B cell (primary cell): Measurements from ENCODE around the gene UBR3. TPM values are rescaled to one million over a fixed set of nuclear protein-coding genes. Genes with fewer than 3 reads are reported as not detected.

Source experiments
- ATAC-seq: fragments of 200-7000 bp; cut with Tn5 transposase; one replicate; pipeline ENCODE4 v1.10.0; 2021; ENCODE audit warnings: low read depth, mild to moderate bottlenecking, moderate number of reproducible peaks, moderate library complexity
- CTCF ChIA-PET: fragments of 350-600 bp; sonication (Branson Sonifier 250); formaldehyde crosslinking; loops from one replicate; lab custom pipeline; 2021; ENCODE audit warnings: antibody characterized with exemption, inconsistent platforms; lab: Charles Lee
- POLR2A ChIA-PET: fragments of 350-600 bp; sonication (Branson Sonifier 250); formaldehyde crosslinking; loops from one replicate; lab custom pipeline; 2021; ENCODE audit warnings: antibody characterized with exemption; lab: Charles Lee
- DNase-seq: peaks from one replicate; pipeline ENCODE4 v3.0.0; 2013
- H2AFZ ChIP-seq: 2 replicates; pipeline ENCODE4 v1.6.1; 2012; ENCODE audit warnings: mild to moderate bottlenecking, low read depth, low read length; ENCODE audit not compliant: insufficient read depth, poor library complexity, severe bottlenecking
- H3K27ac ChIP-seq, 2 donors: 1 replicate in 1 of 2; 2 replicates in 1 of 2; pipeline ENCODE4 v1.5.1; 2012 to 2013; ENCODE audit warnings: low read length in 2 of 2, mild to moderate bottlenecking in 2 of 2, moderate library complexity in 1 of 2
- H3K27me3 ChIP-seq, 4 experiments: fragments of 200-600 bp in 1 of 4; sonication (generic) in 1 of 4; replicated peaks in 1 of 4; 1 replicate in 2 of 4; 2 replicates in 2 of 4; pipeline versions ENCODE4 v1.6.1 to v1.7.0; 2013 to 2016; ENCODE audit warnings: low read length in 3 of 4, mild to moderate bottlenecking in 2 of 4, mixed read lengths in 1 of 4, moderate library complexity in 1 of 4; ENCODE audit not compliant: insufficient read depth in 4 of 4, control insufficient read depth in 3 of 4; ENCODE audit errors: control extremely low read depth in 1 of 4
- H3K36me3 ChIP-seq, 2 experiments: replicated peaks in 1 of 2; 1 replicate in 1 of 2; 2 replicates in 1 of 2; pipeline versions ENCODE4 v1.6.1 to v1.7.1; 2013; ENCODE audit warnings: low read length in 1 of 2; ENCODE audit not compliant: insufficient read depth in 2 of 2, control insufficient read depth in 1 of 2; ENCODE audit errors: control extremely low read depth in 1 of 2, extremely low read depth in 1 of 2
- H3K4me1 ChIP-seq, 2 donors: fragments of 200-600 bp in 1 of 2; sonication (generic) in 1 of 2; 1 replicate in 1 of 2; 2 replicates in 1 of 2; pipeline versions ENCODE4 v1.5.1 to v1.6.1; 2013 to 2017; ENCODE audit warnings: low read length in 2 of 2; ENCODE audit not compliant: control insufficient read depth in 2 of 2, insufficient read depth in 2 of 2
- H3K4me2 ChIP-seq: replicated peaks from 2 replicates; pipeline ENCODE3; 2012; ENCODE audit warnings: mild to moderate bottlenecking, low read depth, low read length; ENCODE audit not compliant: poor library complexity, severe bottlenecking
- H3K4me3 ChIP-seq, 5 experiments: fragments of 200-600 bp in 1 of 5; sonication (generic) in 1 of 5; 1 replicate in 3 of 5; 2 replicates in 2 of 5; pipeline versions ENCODE4 v1.5.1 to v1.7.0; 2011 to 2016; ENCODE audit warnings: low read length in 4 of 5, mild to moderate bottlenecking in 4 of 5, low read depth in 2 of 5, control low read depth in 1 of 5, moderate library complexity in 1 of 5; ENCODE audit not compliant: insufficient read depth in 1 of 5; ENCODE audit errors: control extremely low read depth in 1 of 5, extremely low read depth in 1 of 5
- H3K79me2 ChIP-seq: fragments of 200-600 bp; sonication (generic); one replicate; pipeline ENCODE4 v1.6.0; 2016; ENCODE audit warnings: low read length; ENCODE audit not compliant: control insufficient read depth, insufficient read depth
- H3K9ac ChIP-seq: fragments of 200-600 bp; sonication (generic); 2 replicates; pipeline ENCODE4 v1.6.1; 2017; ENCODE audit warnings: mild to moderate bottlenecking, low read length, moderate library complexity
- H3K9me3 ChIP-seq, 3 donors: one replicate each; pipeline versions ENCODE4 v1.6.1 to v1.7.1; 2013; ENCODE audit warnings: low read length in 2 of 3; ENCODE audit not compliant: control insufficient read depth in 2 of 3, insufficient read depth in 1 of 3; ENCODE audit errors: control extremely low read depth in 1 of 3
- H4K20me1 ChIP-seq: 2 replicates; pipeline ENCODE4 v1.6.0; 2012; ENCODE audit warnings: mild to moderate bottlenecking, low read length; ENCODE audit not compliant: insufficient read depth, control insufficient read depth, poor library complexity, severe bottlenecking
- H3K27ac Mint-ChIP-seq: one replicate; pipeline ENCODE4 v1.8.0; 2021; ENCODE audit warnings: mixed read lengths
- H3K27me3 Mint-ChIP-seq: one replicate; pipeline ENCODE4 v1.8.0; 2021; ENCODE audit warnings: mixed read lengths
- H3K4me1 Mint-ChIP-seq: one replicate; pipeline ENCODE4 v1.8.0; 2021; ENCODE audit warnings: mixed read lengths
- H3K4me3 Mint-ChIP-seq: one replicate; pipeline ENCODE4 v1.8.0; 2021; ENCODE audit warnings: mixed read lengths
- H3K9me3 Mint-ChIP-seq: one replicate; pipeline ENCODE4 v1.8.0; 2022; ENCODE audit warnings: mixed read lengths; ENCODE audit not compliant: insufficient read depth
- CTCF ChIP-seq: fragments of 200-600 bp; IDR thresholded peaks from one replicate; pipeline ENCODE4 v1.8.0; 2022; ENCODE audit warnings: antibody characterized with exemption, mild to moderate bottlenecking
- EZH2 ChIP-seq: IDR thresholded peaks from 2 replicates; pipeline ENCODE4 v1.6.1; 2012; ENCODE audit warnings: borderline replicate concordance, low read depth, mild to moderate bottlenecking, moderate library complexity, low read length; ENCODE audit not compliant: insufficient read depth, poor library complexity, severe bottlenecking
- WGBS: methylation state at CpG from one replicate; pipeline ENCODE4 v1.1.5; 2013; ENCODE audit warnings: missing lambda C conversion rate; ENCODE audit not compliant: insufficient coverage; 5-methylcytosine and 5-hydroxymethylcytosine counted together
- intact Hi-C: fragments of 100-400 bp; cut with micrococcal nuclease; formaldehyde crosslinking; loops from one replicate; pipeline ENCODE4 v1.10.0; 2022
- polyA plus RNA-seq: library from polyadenylated mRNA; depleted of rRNA; stranded (reverse); fragments of >200 nt; gene quantifications from 2 replicates; pipeline ENCODE4 v1.2.3, GENCODE V29; 2012
- total RNA-seq, 2 donors: library from RNA; stranded (reverse); fragments of 120-200 nt in 1 of 2; gene quantifications; 1 replicate in 1 of 2; 2 replicates in 1 of 2; pipeline versions ENCODE4 v1.2.3 to v1.2.4, GENCODE V29; 2013 to 2022

Gene UBR3
- total and polyA plus RNA-seq, 2 donors (not counting 1 experiment from before 2014, with no cell fraction given) = 5.9 to 58.1 TPM

GRCh38 chr2:169838743-169839489, 11.7 kb downstream of the UBR3 start:
- no peak overlapping the region for H2AFZ ChIP-seq
- 100% methylated on average over 1 of the region's 2 CpGs for WGBS
- no peaks in the 10 kb centered on the region for H3K27me3 Mint-ChIP-seq
- TF ChIP-seq EZH2 = no peak
- intact Hi-C loops = no loop called here
- H3K4me3 Mint-ChIP-seq = no peak overlapping the region
- peaks cover 56% of the 10 kb centered on the region for H4K20me1 ChIP-seq
- H3K4me1 ChIP-seq = no peaks in the 10 kb centered on the region
- no peaks in the 10 kb centered on the region for H3K9me3 ChIP-seq
- H3K4me2 ChIP-seq = no peak overlapping the region
- H3K27me3 ChIP-seq = no peaks in the 10 kb centered on the region
- no peak overlapping the region for H3K27ac Mint-ChIP-seq
- CTCF ChIA-PET = no interaction called here
- H3K4me3 ChIP-seq = no peak overlapping the region
- H3K79me2 ChIP-seq = peaks cover 81% of the 10 kb centered on the region
- POLR2A ChIA-PET = no interaction called here
- no peak overlapping the region for H3K9ac ChIP-seq
- ATAC-seq = no peak
- no peaks in the 10 kb centered on the region for H3K9me3 Mint-ChIP-seq
- no peak for DNase-seq
- peaks cover 14% of the 10 kb centered on the region for H3K4me1 Mint-ChIP-seq
- H3K27ac ChIP-seq = no peak overlapping the region
- peaks cover 0 to 3% of the 10 kb centered on the region in 2 experiments for H3K36me3 ChIP-seq

GRCh38 chr2:169839954-169840746, 12.9 kb downstream of the UBR3 start:
- peaks cover 8% of the 10 kb centered on the region for H3K4me1 Mint-ChIP-seq
- intact Hi-C loops = no loop called here
- H3K27me3 Mint-ChIP-seq = no peaks in the 10 kb centered on the region
- no peak overlapping the region for H3K4me3 Mint-ChIP-seq
- peaks cover 47% of the 10 kb centered on the region for H4K20me1 ChIP-seq
- 97% methylated on average over 9 of the region's 10 CpGs for WGBS
- no peaks in the 10 kb centered on the region for H3K27me3 ChIP-seq
- POLR2A ChIA-PET = no interaction called here
- H3K4me3 ChIP-seq = no peak overlapping the region
- peaks cover 81% of the 10 kb centered on the region for H3K79me2 ChIP-seq
- TF ChIP-seq CTCF (no peak), EZH2 (no peak)
- no peaks in the 10 kb centered on the region for H3K9me3 Mint-ChIP-seq
- H3K9me3 ChIP-seq = no peaks in the 10 kb centered on the region
- no peaks in the 10 kb centered on the region for H3K4me1 ChIP-seq
- H3K27ac ChIP-seq = no peak overlapping the region
- H2AFZ ChIP-seq = no peak overlapping the region
- no peak overlapping the region for H3K9ac ChIP-seq
- CTCF ChIA-PET = no interaction called here
- DNase-seq (no peak), ATAC-seq (no peak)
- H3K4me2 ChIP-seq = no peak overlapping the region
- no peak overlapping the region for H3K27ac Mint-ChIP-seq
- H3K36me3 ChIP-seq = peaks cover 0 to 3% of the 10 kb centered on the region in 2 experiments
